ELF-1 (cell line): Measurements from ENCODE around the gene SUB1.
"Not testable (repeated sequence)": the region's sequence is repeated elsewhere in the genome, so short reads cannot be mapped to it uniquely, and the experiment has no call there.

ENCODE experiments used
- DNase-seq: peaks from one replicate; pipeline ENCODE4 v3.0.0-alpha.2; 2016; ENCODE audit warnings: low read depth, low spot score

SUB1 gene

DNA sequence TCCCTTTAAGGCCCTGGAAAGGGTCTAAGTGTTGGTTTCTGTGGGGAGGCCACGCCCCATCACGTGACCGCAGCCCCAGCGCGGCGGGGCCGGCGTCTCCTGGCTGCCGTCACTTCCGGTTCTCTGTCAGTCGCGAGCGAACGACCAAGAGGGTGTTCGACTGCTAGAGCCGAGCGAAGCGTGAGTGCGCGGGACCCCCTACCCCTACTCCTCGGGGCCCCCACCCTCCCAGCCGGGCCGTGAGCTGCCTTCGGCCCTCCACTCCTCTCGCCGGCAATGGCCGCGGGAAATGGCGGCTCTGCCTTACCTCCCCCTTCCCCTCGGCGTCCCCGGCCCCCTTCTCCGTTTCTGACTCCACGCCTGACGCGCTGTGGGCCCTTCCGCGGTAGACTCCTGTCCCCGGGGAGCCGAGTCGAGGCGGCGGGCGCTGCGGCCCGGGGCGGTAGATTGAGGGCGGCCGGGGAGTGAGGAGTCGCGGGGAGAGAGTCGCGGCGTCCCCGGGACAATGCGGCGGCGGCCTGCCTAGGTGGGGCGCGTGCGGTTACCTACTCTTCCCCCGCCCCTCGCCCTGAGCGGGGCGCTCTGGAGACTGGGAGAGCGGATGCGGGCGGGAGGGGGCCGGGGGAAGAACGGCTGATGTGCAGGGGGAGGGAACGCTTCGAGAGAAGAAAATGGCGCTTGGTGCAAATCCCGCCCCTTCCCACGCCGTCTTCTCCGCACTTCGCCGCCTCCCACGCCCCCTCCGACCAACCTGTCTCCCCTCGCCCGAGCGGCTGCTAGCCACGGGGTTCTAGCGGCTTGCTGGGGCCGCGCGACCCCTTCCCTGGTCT is at the start of gene SUB1:
Gene SUB1, plus strand, starts transcription at position 112 of the 830 bp plus-strand sequence. CDS start 2,956 bp downstream, outside the sequence.
- DNase-seq = peak; percentile 97

DNA sequence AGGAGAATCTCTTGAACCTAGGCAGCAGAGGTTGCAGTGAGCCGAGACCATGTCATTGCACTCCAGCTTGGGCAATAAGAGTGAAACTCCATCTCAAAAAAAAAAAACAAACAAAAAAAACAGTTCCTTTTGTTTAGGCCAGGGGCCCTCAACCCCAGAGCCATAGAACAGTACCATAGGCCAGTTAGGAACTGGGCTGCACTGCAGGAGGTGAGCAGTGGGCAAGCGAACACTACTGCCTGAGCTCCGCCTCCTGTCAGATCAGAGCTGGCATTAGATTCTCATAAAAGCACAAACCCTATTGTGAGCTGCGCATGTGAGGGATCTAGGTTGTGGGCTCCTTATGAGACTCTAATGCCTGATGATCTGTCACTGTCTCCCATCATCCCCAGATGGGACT is 49.1 kb upstream of the SUB1 start:
- DNase-seq = no peak

GRCh38 chr5:32537437-32538029 is 47.8 kb upstream of the SUB1 start:
- DNase-seq = not testable (repeated sequence)

- DNase-seq = no peak
Measured at GRCh38 chr5:32538031-32538547, 47.3 kb upstream of the SUB1 start.

DNA sequence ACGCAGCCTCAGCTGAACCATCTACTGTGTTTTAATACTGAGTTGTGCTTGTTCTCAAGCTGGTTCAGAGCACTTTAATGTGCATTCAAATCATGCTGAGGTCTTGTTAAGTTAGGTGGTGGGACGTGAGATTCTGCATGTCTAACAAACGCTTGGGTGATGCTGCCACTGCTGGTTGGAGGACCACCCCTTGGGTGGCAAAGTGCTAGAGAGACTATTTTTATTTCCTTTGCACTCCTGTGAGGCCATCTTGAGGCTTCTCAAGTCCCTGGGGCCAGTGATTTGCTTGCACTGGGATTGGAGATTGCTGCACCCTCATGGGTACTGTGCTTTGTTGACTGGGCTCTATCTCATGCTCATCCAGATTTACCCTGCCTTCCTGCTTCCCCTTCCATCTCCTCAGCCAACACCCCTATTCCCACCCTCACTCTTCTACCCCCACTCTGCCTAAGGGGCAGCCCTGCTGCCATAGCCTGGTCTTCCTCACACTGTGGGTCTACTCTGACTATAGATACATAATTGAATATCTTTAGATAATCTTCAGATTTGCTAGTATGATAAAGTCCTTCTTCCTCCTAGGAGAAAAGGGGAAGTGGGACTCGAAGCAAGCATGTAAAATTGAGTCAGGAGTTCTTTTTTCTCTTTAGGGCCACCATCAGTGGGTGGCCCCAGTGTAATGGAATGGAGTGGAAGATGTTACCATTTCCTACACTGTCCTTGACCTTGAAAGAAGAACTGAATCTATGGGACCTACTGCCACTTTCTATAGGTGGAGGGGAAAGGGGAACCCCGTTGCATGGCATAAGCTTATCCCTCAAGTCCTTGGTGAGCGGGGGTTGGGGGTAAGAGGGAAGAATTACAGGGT is 45.1 kb upstream of the SUB1 start:
- no peak for DNase-seq

- no peak for DNase-seq
Measured at GRCh38 chr5:32541241-32541640, 44.1 kb upstream of the SUB1 start.

DNA sequence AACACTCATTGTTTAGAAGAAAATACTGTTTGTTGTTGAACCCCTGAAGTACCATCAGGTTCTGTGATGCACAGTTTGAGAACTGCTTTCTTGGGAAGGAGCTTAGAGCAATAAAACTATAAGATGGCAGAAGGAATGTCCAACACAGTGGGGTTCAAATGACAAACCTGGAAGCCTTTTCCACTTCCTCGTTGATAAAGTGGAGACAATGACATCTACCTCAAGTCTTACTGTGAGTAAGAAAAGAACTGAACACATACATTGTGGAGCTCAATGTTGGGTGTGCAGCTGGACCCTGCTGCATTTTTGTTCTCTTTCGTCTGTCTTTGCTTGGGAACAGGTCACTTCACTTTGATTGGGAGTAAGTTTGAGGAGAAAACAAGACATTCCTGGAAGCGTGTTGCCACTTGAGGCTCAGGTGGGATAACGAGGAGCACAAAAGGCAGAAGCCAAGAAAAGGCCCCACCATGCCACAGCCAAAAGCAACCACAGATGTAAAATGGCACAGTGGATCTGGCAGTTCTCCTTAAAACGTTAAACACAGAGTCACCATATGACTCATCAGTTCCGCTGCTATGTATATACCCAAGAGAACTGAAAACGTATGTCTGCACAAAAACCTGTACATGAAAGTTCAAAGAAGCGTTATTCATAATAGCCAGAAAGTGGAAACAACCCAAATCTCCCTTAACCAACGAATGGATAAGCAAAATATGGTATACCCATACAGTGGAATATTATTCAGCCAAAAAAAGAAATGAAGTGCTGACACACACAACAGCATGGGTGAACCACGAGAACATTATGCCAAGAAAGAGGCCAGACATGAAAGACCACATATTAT is 42.9 kb upstream of the SUB1 start:
- no peak for DNase-seq

GRCh38 chr5:32543291-32543690 is 42.1 kb upstream of the SUB1 start:
- DNase-seq = no peak

GRCh38 chr5:32545102-32545800 is 40.1 kb upstream of the SUB1 start:
- DNase-seq = no peak

DNA sequence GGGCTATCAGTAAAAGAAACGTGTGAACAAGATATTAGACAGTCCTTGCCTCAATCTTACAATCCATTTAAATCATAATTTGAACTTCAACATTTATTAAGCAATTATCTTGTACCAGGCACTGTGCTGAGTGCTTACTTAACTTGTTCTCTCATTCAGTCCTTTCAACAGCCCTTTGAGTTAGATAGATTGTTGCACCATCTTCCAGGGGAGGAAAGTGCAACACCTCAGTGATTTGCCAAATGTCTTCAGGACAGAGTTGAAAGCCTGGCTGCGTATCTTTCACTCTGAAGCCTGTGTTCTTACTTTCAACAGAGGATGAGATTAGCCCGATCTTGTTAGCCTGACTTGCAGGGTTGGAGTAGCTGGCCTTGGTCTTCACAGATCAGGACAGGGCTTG is 34.2 kb upstream of the SUB1 start:
- no peak for DNase-seq

GRCh38 chr5:32551865-32552264 is 33.5 kb upstream of the SUB1 start:
- DNase-seq = no peak

DNA sequence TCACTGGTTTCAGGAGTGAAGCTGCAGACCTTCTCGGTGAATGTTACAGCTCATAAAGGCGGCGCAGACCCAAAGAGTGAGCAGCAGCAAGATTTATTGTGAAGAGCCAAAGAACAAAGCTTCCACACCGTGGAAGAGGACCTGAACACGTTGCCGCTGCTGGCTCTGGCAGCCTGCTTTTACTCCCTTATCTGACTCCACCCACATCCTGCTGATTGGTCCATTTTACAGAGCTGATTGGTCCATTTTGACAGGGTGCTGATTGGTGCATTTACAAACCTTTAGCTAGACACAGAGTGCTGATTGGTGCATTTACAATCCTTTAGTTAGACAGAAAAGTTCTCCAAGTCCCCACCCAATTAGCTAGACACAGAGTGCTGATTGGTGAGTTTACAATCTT is 32.9 kb upstream of the SUB1 start:
- not testable (repeated sequence) for DNase-seq

- DNase-seq = no peak
Measured at GRCh38 chr5:32552936-32553335, 32.4 kb upstream of the SUB1 start.

DNA sequence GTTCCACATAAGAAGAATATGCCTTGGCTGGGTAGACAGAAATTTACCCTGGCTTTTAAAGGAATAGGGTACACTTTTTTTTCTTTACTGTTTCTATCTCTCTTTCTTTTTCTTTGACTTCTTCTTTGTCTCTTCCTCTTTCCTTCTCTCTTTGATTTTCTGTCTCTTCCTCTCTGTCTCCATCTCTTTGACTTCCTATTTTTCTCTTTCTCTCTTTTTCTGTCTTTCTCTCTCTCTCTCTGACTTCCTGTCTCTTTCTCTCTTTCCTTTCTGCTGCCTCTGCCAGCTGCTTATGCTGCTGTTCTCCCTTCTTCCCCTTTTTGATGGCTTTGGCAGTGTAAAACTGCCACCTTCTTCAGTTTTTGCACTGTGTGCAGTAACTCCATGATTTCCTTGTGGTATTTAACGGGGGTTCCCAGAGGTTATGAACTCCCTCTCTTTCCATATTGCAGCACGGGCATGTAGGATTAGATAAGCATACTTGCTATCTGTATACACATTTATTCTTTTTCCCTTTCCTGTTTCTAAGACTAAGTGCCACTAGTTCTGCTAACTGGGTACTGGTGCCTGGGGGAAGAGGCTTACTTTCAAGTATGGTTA is 31.1 kb upstream of the SUB1 start:
- not testable (repeated sequence) for DNase-seq

DNA sequence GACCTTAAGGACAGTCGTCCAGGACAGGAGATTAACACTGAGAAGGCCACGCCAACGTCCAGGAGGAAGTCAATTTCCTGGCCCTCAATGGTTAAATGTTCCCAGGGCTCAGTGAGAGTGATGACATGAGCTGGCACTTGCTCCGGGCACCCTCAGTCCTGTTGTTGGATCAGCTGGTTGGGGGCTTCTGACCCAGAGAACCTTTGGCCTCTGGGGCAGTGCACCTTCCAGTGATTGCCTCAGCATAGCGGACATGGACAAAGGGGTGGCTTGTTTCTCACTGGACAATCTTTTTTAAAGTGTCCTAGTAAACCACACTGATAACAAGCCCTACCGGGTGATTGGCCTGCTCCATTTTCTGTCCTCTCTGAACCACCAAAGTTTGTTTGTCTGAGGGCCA is 28.8 kb upstream of the SUB1 start:
- DNase-seq = not testable (repeated sequence)

- DNase-seq = no peak
Measured at GRCh38 chr5:32559411-32559810, 25.9 kb upstream of the SUB1 start.

- no peak for DNase-seq
Measured at GRCh38 chr5:32559921-32560320, 25.4 kb upstream of the SUB1 start.

GRCh38 chr5:32562056-32562455 is 23.3 kb upstream of the SUB1 start:
- DNase-seq = no peak

DNA sequence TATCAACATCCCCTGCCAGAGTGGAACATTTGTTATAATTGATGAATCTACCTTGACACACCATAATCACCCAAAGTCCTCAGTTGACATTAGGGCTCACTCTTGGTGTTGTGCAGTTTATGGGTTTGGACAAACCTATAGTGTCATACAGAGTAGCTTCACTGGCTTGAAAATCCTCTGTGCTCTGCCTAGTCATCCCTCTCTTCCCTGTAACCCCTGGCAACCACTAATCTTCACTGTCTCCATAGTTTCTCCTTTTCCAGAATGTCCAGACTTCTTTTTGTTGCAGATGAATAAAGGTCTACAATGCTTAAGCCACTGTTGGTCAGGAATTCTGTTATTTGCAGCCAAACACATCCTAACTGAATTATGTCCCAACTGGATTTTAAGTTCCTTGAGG is 22.5 kb upstream of the SUB1 start:
- DNase-seq = no peak

- DNase-seq = no peak
Measured at GRCh38 chr5:32563614-32564013, 21.7 kb upstream of the SUB1 start.
